IPS-NIHi7 (cell line): ENCODE measurements around the gene ANKRD6.
"Not testable (repeated sequence)": the region's sequence is repeated elsewhere in the genome, so short reads cannot be mapped to it uniquely, and the experiment has no call there.

Experiments
- DNase-seq: peaks from one replicate; pipeline ENCODE4 v3.0.0; 2012; ENCODE audit warnings: mixed read lengths; ENCODE audit errors: extremely low spot score

ANKRD6 gene

DNA sequence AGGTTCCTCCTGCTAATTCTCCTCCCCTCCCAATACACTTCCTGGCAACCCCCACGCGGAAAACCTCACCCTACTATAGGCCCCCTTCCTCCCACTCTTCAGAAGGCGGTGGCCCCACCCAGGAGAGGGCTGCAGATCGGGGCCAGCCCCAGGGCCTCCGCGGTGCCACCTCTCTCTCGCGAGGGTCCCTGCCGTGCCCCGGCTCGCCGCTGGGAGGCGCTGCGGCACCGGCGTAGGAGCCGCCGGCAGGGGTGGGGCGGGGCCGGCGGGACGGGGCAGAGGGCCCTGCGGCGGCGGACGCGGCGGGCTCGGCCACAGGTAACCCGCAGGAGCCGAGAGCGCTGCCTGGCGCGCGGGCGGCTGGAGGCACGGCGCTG, at the start of gene ANKRD6:
Gene ANKRD6, plus strand, starts transcription at position 278 of the 377 bp plus-strand sequence. CDS start 133,825 bp downstream, outside the sequence.
- peak; percentile 93 for DNase-seq

DNA sequence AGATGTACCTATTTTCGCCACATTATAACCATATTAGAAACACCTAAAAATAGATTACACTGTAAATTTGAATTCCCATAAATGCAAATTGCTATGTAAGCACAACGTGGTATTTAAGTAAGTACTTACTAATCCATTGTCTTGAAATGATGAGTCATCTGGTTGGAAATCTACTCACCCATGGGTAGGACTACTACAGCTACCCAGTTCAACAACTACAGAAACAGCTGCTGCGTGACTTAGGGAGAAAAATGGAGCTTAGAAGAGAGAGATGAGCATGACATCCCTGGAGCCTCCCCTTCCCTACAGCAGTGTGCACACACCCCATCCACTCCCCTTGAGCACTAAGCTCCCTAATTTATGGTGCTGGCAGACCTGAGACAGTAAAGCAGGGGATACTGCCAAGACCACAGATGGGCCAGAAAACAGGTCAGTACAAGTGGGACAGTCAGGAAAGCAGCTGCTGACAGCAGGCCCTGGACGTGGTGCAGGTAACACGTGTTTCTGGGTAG, 47.7 kb upstream of the ANKRD6 start:
- DNase-seq: no peak

DNA sequence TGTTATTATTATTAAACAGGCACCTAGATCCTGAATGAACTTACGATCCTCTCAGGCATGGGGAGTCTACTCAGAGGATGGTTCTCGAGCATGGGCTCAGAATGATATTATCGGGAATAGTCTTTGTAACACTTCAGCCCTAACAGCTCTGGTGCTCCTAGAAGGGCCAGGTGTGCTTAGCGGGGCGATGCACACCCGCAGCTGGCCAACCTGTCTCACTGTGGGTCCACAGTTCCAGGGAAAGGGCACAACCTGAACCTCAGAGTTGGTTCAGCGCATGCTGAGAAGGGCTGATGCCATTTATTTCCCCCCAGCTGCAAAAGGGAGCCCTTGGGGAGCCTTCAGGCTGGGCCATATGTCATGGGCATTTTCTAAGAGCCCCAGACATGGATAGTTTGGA, 47.1 kb upstream of the ANKRD6 start:
- no peak for DNase-seq

DNA sequence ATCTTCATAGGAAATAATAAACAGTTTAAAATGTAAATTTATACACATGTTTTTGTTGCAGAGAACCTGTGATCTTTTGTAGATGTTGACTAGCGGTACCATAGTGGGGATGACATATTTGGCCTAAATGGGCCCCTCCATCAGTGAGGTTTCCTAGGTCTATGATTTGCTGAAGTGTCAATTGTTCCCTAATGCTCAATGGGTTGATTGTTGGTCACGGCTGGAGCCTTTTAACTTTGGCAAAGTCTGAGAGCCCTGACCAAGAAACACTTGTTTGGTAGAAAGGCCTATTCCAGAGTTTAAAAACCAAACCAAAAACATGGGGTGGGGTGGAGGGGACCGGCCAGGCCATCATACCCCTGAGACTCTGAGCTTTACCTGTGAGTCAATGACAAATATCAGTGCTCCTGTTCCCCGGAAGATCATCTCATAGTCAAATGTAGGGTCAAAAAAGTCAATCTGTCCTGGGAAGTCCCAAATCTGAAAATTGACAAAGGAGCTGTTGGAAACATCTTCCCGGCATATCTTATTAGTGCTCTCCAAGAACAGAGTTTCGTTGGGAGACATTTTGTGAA, 45.9 kb upstream of the ANKRD6 start:
- DNase-seq: no peak

DNA sequence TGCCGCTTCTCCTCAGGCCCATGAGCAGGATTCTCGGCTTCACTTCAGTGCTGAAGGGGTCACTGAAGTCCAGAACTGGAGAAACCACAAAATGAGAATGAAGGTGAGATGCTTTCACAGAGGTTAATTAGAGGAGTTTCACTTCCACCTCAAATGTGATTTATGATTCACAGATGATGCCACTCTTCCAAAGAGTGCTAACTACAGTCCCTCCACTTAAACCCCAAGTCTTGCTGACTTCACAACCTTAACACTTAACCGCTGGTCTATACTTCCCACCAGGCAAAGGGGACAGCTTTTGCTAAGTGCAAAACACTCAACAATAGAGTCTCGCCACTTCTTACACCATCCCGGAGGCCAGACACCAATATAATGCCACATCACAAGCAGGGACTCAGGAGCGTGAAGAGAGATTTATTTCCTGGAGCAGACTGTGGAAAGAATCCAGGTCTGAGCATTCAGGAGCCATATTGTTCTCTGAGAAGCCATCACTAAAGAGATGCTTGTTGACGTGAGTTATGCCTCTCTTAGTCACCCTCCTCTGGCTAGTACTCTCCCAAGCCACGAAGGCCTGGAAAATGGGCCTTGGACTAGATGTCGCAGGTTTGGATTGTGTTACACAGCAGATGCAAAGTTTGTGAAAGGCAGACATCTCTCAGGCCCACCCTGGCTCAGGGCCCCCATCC, 45.3 kb upstream of the ANKRD6 start:
- DNase-seq: no peak

DNA sequence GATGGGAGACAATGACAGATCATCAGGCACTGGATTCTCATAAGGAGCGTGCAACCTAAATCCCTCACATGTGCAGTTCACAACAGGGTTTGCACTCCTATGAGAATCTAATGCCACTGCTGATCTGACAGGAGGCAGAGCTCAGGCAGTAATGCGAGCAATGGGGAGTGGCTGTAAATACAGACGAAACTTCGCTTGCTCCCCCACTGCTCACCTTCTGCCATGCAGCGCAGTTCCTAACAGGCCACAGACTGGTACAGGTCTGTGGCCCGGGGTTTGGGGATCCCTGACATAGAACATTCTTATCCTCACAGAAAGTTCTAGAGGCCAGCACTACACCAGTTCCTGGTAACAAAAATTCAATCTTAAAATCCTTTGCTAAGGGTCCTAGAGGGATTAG, 44.1 kb upstream of the ANKRD6 start:
- DNase-seq: no peak

DNA sequence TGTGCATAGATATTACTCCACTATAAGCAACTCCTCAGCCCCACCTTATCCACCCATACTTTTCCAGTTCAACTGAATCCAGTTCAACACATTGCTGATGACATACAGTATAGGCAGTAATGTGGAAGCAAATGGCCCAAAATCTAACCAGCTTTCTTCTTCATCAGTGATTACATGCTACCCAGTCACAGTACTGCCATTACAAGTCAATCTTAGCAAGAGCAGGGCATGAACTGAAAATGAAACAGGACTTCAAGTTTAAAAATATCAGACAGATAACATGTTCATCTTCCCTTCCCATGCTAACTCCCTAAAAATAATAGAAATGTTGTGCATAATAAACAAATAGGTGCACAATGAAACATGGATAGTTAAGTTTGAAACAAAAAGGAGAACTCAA, 40.1 kb upstream of the ANKRD6 start:
- DNase-seq: no peak

DNA sequence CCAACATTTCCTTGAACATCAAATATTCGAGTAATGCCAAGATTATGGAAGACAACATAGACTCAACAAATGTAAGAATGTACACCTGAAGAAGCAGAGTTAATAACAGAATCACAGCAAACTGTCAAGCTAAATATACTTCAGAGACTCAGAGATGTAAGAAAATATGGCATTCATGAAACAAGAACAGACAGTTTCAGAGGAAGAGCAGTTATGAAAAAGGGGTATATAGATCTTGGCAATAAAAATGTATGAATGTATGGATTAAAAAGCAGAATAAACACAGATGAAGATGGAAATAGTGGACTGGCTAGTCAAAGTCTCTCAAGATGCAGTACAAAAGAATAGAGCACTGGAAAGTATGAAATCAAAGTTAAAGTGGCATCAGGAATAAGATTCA, 39.3 kb upstream of the ANKRD6 start:
- DNase-seq: no peak

DNA sequence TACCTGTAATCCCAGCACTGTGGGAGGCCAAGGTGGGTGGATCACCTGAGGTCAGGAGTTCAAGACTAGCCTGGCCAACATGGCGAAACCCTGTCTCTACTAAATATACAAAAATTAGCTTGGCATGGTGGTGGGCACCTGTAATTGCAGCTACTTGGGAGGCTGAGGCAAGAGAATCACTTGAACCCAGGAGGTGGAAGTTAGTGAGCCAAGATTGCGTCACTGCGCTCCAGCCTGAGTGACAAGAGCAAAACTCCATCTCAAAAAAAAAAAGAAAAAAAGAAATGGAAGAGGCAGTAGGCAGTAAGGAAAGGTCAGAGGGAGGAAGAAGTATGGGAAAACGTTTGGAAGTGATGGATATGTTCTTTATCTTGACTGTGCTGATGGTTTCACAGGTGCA, 35.1 kb upstream of the ANKRD6 start:
- DNase-seq: not testable (repeated sequence)

DNA sequence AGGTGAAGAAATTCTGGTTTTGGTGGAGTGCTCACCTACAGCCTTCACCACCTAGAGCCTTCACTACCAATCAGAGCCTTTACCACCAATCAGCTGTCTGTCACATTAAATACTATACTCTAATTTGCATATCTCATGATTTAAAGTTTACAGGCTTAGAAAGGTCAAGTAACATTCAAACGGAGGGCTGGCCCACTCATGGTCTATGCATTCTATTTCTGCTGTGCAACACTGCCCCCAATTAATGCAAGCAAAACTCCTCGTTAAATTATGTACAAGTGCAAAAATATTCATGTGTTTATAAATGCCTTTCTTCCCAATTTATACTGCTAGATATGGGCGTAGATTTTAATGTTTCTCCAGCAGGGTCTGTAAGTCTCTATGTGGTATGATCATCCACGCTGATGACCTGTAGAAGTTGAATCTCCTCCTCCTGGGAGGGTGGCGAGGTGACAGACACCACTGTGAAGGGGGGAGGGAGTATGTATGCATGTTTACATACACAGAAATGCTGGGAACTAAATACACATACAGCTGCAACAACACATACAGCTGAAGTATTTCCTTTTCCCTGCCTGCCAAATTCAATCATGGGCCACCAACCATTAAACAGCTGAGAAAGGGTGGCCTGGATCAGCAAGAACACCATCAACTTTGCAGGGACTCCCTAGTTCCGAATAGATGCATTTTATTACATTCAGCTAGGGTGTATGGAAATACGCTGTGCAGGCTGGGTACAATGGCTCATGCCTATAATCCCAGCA, 34.0 kb upstream of the ANKRD6 start:
- DNase-seq: no peak

DNA sequence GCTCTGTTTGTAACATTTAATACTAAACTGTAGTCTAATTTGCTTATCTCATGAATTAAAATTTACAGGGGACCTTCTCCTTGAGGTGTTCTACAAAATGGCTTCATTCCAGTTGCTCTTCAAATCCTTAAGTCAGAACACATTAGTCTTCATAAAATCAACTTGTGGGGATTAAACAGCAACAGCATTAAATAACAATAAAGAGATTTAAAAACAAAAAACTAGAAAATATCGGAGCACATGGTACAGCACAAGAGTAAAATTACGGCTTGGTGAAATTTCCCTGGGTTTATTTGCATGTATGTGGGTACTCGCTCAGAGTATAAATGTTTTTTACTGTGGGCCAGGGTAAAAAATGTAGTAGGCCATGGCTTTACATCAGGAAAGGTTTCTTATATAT, 32.9 kb upstream of the ANKRD6 start:
- no peak for DNase-seq

DNA sequence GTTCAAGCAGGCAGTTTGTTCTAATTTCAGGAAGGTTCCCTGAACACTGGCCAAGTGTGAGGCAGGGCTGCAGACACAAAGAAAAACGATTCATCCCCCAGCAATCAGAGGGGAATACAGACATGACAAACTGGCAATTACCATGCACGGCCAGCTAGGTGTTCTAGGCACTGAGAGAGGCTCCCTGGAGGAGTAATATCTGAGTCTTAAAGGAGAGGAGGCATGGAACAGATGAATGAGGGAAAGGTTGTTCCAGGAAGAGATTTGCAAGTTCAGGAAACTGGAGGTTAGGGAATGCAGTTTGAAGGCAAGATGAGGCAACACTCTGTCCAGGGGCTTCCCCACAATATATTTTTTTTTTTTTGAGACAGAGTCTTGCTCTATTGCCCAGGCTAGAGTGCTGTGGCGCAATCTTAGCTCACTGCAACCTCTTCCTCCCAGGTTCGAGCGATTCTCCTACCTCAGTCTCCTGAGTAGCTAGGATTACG, 32.0 kb upstream of the ANKRD6 start:
- no peak for DNase-seq

DNA sequence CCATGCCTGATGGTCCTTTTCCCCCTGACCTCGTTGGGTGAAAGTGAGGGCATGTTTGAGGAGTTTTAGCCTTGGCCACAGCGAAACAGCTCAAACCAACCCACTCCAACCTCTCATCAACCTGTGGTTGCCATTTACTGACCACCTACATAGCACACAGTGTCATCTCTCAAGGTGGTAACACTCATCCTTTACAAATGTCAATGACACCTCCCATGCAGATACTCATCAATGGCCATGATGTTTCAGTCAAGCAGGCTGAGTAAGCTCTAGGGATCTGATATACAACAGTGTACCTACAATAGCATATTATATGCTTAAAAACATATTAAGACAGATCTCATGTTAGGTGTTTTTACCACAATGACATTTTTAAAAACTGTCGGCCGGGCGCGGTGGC, 30.2 kb upstream of the ANKRD6 start:
- no peak for DNase-seq

DNA sequence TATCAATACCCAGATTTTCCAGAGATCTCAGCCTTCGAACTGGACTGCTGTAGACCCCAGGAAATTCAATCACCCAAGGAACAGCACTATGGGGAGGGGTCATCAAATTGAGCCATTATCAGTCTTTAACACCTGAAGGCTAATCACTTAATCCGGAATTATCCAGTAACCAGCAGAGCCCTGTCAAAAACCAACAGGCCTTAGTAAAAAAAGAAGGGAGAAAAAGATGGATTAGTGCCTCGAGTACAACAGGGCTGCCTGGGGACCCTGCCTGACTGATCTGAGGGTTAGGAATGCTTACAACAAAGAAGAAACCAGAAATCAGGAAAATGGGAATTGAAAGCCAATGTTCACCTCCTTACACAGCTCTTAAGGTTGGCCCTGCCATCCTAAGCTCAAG, 28.4 kb upstream of the ANKRD6 start:
- DNase-seq: no peak

DNA sequence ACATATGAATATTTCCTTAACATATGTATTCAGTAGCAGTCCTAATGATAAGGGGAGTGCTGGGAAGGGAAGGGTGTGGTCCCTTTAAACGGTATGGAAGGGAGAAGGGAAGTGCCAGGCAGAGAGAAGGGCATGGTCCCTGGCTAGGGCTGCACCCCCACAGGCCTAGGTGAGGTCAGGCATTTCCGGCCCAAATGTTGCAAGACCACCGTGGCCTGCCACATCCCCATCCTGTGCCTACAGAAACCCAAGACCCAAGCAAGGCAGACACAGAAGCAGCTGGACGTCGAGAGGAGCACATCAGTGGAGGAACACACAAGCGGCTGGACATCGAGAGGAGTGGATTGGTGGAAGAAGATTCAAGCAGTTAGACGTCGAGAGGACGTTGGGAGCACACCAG, 26.8 kb upstream of the ANKRD6 start:
- DNase-seq: no peak

DNA sequence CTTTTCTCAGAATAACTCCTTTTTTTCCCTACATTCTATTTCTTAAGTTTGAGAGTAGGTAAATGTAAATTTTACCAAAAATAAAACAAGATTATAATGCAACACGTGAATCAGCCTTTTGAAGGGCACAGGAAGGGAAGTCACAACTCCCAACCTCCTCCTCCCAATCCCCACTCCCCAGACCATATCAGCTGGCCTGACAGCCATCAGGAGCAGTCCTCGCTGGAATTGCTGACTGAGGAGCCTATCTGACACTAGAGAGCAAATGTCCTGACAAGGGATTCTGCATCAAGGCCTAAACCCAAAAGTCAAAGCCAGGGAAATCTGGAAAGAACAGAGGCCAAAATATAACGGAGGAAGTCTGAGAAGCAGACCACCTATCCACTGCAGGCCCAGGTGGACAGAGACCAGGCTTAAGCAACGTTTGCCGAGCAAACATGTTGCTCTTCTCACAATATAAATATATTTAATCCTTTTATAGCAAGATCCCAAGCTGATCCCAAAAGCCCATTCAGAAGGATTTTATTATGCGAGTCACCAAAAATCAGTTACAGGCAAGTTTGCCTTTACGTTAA, 23.4 kb upstream of the ANKRD6 start:
- peak; percentile 44 for DNase-seq

DNA sequence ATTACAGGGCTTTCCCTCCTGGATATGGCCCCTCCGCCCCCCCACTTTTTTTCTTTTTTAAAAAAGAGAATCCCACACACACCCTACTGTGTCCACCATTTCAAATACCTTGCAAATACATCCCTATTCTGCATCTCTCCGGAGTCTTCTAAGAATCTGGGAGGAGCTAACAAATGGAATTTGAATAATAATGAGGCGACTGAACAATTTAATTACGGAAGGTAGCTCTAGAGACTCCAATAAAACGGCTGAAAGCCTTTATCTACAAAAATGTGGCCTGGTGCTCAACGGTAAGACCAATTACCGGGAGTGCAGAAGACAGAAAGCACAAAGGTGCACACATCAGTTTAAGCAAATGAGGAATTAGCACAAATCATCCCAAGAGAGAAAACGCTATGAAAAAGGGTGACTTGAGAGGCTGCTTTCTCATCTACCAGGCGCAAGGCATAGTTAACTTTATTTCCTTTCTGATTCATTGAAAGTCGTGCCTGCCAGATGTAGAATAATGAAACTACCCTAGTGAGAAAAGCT, 22.7 kb upstream of the ANKRD6 start:
- no peak for DNase-seq

DNA sequence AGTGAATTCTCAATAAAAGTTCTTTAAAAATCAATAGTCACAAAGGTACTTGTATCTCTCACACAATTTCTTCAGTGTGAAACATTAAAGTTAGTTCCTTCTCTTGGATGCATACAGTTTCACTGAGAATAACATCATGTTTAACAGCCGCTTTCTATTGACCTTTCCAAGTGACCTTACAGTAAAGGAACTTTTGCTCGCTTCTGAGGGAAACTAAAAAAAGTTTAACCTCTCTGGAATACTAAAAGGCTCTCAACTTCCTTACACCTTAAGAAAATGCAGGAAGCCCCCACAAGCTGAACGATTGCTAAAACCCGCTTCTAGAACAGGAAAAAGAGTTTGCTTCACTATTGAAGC, 22.2 kb upstream of the ANKRD6 start:
- DNase-seq: no peak

DNA sequence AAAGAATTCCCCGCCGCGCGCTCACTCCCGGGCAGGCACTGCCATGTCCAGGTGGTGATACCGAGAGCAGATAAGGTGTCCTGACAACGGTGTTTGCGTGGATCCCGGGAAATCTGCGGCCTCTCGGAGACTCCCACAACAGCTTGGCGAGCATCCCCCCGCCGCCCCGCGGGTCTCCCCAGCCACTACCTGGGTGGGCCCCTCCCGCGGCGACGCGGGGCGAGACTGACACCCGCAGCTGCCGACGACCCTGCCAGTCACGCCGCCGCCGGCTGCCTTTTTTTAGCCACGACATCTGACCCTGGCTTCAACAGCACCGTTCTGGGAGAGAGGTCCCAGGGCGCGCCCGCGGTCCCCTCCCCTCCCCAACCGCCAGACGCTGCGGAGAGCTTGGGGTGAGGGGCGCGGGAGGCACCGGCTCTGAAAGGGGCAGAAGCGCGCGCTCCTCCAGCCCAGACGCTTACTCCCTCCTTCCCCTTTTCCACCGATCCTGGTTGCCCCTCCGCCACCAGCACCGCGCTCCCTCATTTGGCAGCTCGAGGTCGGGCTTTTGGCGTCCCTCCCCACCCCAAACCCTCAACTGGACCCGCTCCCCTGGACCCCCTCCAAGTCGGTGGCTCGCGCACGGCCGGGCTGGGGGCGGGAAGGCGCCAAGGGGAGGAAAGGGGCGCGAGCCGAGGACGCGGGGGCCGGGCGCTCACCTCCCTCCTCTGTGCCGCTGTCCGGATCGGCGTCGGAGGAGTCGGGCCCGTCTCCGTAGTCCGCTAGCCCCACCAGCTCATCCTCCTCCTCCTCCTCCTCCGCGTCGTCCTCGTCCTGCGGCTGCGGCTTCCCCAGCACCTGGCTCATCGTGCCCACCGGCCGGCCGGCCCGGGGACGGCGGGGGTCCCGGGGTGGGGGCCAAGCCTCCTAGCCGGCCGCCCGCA, 21.5 kb upstream of the ANKRD6 start:
- peak; percentile 62 for DNase-seq

DNA sequence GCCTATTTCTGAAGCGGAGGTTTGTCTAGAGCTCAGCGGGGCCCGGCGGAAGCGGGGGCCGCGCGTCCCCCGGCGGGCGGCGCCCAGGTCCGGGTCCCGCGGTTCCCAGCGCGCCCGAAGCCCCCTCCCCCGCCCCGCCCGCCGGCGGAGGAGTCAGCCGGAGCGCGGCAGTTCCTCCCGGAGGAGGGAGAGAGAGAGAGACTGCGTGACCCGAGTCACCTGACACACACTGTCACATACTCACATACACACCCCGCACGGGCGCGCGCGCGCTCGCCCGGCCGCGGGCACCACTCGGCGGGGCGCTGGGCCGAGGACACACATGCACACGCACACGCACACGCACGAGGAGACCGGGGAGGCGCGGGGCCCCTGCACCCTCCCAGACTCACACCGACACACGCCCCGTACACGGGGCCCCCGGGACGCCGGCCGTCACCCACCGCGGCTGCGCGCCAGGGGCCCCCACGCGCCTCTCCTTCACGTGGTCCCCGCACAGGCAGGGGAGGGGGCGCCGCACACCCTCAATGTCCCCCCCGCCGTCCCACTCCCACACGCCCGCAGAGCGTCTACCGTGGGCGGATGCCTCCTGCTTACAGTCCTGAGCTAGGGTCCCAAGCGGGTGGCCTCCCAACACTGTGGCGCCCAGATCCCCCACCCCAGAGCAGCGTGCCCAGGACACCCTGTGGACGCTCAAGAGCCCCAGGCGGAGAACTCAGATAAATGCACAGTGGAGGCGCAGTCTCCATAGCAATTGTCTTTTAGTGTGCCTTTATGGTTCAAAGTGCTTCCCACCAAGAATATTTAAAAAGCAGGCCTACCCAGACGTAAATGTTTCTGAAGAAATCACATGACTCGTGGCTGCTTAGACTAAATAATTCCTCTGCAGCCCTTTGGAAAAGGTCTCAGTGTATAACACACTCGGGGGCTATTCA, 20.6 kb upstream of the ANKRD6 start, which contains the start of gene RRAGD:
Gene RRAGD, minus strand, starts transcription at position 203 of the 935 bp plus-strand sequence. CDS start 280 bp downstream, outside the sequence.
- DNase-seq: peak; percentile 71
